Breast epithelium (tissue), 3 donors: ENCODE data around the gene MTMR6.

ENCODE experiments used
- POLR2A ChIP-seq: fragments of 450-650 bp; IDR thresholded peaks from one replicate; pipeline ENCODE4 v1.6.1; 2016; ENCODE audit warnings: antibody characterized with exemption, mild to moderate bottlenecking, moderate library complexity
- POLR2AphosphoS5 ChIP-seq, 3 donors: sonication (generic); formaldehyde crosslinking; IDR thresholded peaks; one replicate each; pipeline ENCODE4 v1.6.1; 2017; ENCODE audit warnings: antibody characterized with exemption in 3 of 3
- TF ChIP-seq, protein P1 (sequence below), 3 donors: fragments of 450-650 bp; IDR thresholded peaks; one replicate each; pipeline ENCODE4 v1.5.1; 2016 to 2017; ENCODE audit warnings: antibody characterized with exemption in 3 of 3, mild to moderate bottlenecking in 3 of 3, moderate library complexity in 3 of 3

DNA sequence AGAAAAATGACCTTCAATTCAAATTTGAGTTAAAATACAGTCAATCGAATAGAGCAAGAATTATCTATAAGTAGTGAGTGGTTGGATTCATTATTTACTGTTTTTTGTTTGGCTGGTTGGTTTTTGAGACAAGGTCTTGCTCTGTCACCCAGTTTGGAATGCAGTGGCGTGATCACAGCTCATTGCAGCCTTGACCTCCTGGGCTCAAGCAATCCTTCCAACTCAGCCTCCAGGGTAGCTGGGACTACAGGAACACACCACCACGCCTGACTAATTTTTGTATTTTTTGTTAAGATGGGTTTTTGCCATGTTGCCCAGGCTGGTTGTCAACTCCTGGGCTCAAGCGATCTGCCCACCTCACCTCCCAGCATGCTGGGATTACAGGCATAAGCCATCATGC is 25.0 kb downstream of the MTMR6 start:
- TF ChIP-seq POLR2A (no peak), POLR2AphosphoS5 (IDR thresholded peaks at IDR 0.05) (no peak)
- TF ChIP-seq, protein P1, sequence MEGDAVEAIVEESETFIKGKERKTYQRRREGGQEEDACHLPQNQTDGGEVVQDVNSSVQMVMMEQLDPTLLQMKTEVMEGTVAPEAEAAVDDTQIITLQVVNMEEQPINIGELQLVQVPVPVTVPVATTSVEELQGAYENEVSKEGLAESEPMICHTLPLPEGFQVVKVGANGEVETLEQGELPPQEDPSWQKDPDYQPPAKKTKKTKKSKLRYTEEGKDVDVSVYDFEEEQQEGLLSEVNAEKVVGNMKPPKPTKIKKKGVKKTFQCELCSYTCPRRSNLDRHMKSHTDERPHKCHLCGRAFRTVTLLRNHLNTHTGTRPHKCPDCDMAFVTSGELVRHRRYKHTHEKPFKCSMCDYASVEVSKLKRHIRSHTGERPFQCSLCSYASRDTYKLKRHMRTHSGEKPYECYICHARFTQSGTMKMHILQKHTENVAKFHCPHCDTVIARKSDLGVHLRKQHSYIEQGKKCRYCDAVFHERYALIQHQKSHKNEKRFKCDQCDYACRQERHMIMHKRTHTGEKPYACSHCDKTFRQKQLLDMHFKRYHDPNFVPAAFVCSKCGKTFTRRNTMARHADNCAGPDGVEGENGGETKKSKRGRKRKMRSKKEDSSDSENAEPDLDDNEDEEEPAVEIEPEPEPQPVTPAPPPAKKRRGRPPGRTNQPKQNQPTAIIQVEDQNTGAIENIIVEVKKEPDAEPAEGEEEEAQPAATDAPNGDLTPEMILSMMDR (IDR thresholded peaks at IDR 0.05) = no peak
